DOHH2 (cell line): ENCODE measurements around the gene PPHLN1.

Source experiments
- EZH2phosphoT487 ChIP-seq: fragments of 200-600 bp; sonication (generic); IDR thresholded peaks from 2 replicates; pipeline ENCODE4 v1.6.1; 2017; ENCODE audit warnings: borderline replicate concordance, mild to moderate bottlenecking, antibody characterized with exemption, low read length, moderate library complexity, mixed read lengths
- TF ChIP-seq, protein P1 (sequence below): fragments of 200-600 bp; sonication (generic); IDR thresholded peaks from one replicate; pipeline ENCODE4 v1.5.1; 2014; ENCODE audit warnings: antibody characterized with exemption, mild to moderate bottlenecking, low read depth, low read length; ENCODE audit not compliant: poor library complexity, severe bottlenecking

GRCh38 chr12:42364692-42365091 is 38.7 kb downstream of the PPHLN1 start:
- TF ChIP-seq, protein P1, sequence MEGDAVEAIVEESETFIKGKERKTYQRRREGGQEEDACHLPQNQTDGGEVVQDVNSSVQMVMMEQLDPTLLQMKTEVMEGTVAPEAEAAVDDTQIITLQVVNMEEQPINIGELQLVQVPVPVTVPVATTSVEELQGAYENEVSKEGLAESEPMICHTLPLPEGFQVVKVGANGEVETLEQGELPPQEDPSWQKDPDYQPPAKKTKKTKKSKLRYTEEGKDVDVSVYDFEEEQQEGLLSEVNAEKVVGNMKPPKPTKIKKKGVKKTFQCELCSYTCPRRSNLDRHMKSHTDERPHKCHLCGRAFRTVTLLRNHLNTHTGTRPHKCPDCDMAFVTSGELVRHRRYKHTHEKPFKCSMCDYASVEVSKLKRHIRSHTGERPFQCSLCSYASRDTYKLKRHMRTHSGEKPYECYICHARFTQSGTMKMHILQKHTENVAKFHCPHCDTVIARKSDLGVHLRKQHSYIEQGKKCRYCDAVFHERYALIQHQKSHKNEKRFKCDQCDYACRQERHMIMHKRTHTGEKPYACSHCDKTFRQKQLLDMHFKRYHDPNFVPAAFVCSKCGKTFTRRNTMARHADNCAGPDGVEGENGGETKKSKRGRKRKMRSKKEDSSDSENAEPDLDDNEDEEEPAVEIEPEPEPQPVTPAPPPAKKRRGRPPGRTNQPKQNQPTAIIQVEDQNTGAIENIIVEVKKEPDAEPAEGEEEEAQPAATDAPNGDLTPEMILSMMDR = no peak
- TF ChIP-seq EZH2phosphoT487 = no peak
